Activated CD4-positive, alpha-beta T cell treated with anti-CD3 and anti-CD28 coated beads for 48 hours (primary cell): ENCODE measurements around the gene THSD8.
"Not testable (repeated sequence)": the region's sequence is repeated elsewhere in the genome, so short reads cannot be mapped to it uniquely, and the experiment has no call there.

ENCODE experiments used
- DNase-seq: peaks from one replicate; pipeline ENCODE4 v3.0.0-alpha.2; 2020

THSD8 gene

GRCh38 chr19:12793290-12794195, 8.3 kb upstream of the THSD8 start:
- peak; percentile 93 for DNase-seq

- no peak for DNase-seq
These were observed 7.5 kb upstream of the THSD8 start for GRCh38 chr19:12794196-12794941.

- DNase-seq: no peak
These were observed 6.9 kb upstream of the THSD8 start for GRCh38 chr19:12794971-12795381.

GRCh38 chr19:12796146-12797071, 5.5 kb upstream of the THSD8 start:
- peak; percentile 83 for DNase-seq

GRCh38 chr19:12797141-12797587, 4.7 kb upstream of the THSD8 start:
- no peak for DNase-seq

- not testable (repeated sequence) for DNase-seq
These were observed 4.3 kb upstream of the THSD8 start for GRCh38 chr19:12797607-12798006.

- DNase-seq: no peak
These were observed 2.0 kb upstream of the THSD8 start for GRCh38 chr19:12799742-12800465.

- no peak for DNase-seq
These were observed 1.5 kb upstream of the THSD8 start for GRCh38 chr19:12800466-12800770.

GRCh38 chr19:12800923-12801465, 875 bp upstream of the THSD8 start:
- DNase-seq: no peak

- DNase-seq: no peak
These were observed 618 bp downstream of the THSD8 start for GRCh38 chr19:12802267-12803106.

GRCh38 chr19:12804051-12804450, 2.2 kb downstream of the THSD8 start:
- DNase-seq: no peak

- peak; percentile 93 for DNase-seq
These were observed 4.6 kb downstream of the THSD8 start, which contains the start of gene RNASEH2A for GRCh38 chr19:12806242-12807081. RNASEH2A (plus strand) TSS chr19:12806584; CDS start chr19:12806674, 90 bp downstream.

GRCh38 chr19:12815088-12815487, 13.2 kb downstream of the THSD8 start:
- DNase-seq: no peak

- not testable (repeated sequence) for DNase-seq
These were observed 15.3 kb downstream of the THSD8 start for GRCh38 chr19:12817188-12817587.

GRCh38 chr19:12817810-12818209, 15.9 kb downstream of the THSD8 start:
- DNase-seq: not testable (repeated sequence)

- no peak for DNase-seq
These were observed 19.9 kb downstream of the THSD8 start for GRCh38 chr19:12821761-12822160.

- DNase-seq: peak; percentile 54
These were observed 23.6 kb downstream of the THSD8 start for GRCh38 chr19:12825254-12826131.

- DNase-seq: peak; percentile 67
These were observed 26.6 kb downstream of the THSD8 start for GRCh38 chr19:12828494-12828893.

GRCh38 chr19:12833418-12833737, 31.5 kb downstream of the THSD8 start:
- no peak for DNase-seq
